Activated CD4-positive, alpha-beta T cell treated with anti-CD3 and anti-CD28 coated beads, Interleukin-2, amount 50 U/mL, for 16 hours (primary cell): ENCODE data around the gene PROCA1.
A peak's percentile ranks its signal among the peaks of the same experiment; 100 is the strongest.
"Not testable (repeated sequence)": the region's sequence is repeated elsewhere in the genome, so short reads cannot be mapped to it uniquely, and the experiment has no call there.

Source experiments
- DNase-seq: peaks from one replicate; pipeline ENCODE4 v3.0.0-alpha.2; 2020

Gene PROCA1

GRCh38 chr17:28667870-28668269 lies 43.8 kb downstream of the PROCA1 start:
- DNase-seq = no peak

GRCh38 chr17:28665994-28666393 lies 45.7 kb downstream of the PROCA1 start:
- no peak for DNase-seq

GRCh38 chr17:28663723-28664122 lies 48.0 kb downstream of the PROCA1 start:
- DNase-seq = no peak

GRCh38 chr17:28662527-28662829 lies 49.2 kb downstream of the PROCA1 start:
- DNase-seq = no peak

GRCh38 chr17:28661635-28662526 lies 49.8 kb downstream of the PROCA1 start, which contains the start of the genes SDF2 and SUPT6H:
Gene SDF2 (minus strand): TSS chr17:28661906. CDS start chr17:28661876, 30 bp downstream.
Gene SUPT6H (plus strand): TSS chr17:28662205. CDS start chr17:28673402, 11,197 bp downstream.
- peak; percentile 93 for DNase-seq

GRCh38 chr17:28659497-28659881 lies 52.2 kb downstream of the PROCA1 start:
- DNase-seq = not testable (repeated sequence)

GRCh38 chr17:28658766-28659496 lies 52.8 kb downstream of the PROCA1 start:
- DNase-seq = not testable (repeated sequence)

- not testable (repeated sequence) for DNase-seq
These were observed 53.3 kb downstream of the PROCA1 start for GRCh38 chr17:28658342-28658741.

- no peak for DNase-seq
These were observed 53.9 kb downstream of the PROCA1 start for GRCh38 chr17:28657756-28658155.

GRCh38 chr17:28655160-28655559 lies 56.5 kb downstream of the PROCA1 start:
- DNase-seq = no peak
